T-helper 1 cell treated with Interleukin-12 subunit alpha and Interleukin-12 subunit beta and Interleukin-4 antibody, amounts not matched to agents 30 μg/mL and 1 μg/mL, for 36 hours (primary cell): ENCODE data around the gene AHCYL1.

Experiments used
- H3K27ac Mint-ChIP-seq: one replicate; pipeline ENCODE4 v1.8.0; 2021; ENCODE audit warnings: mild to moderate bottlenecking, mixed read lengths
- H3K27me3 Mint-ChIP-seq: one replicate; pipeline ENCODE4 v1.8.0; 2021; ENCODE audit warnings: low read depth, mixed read lengths
- H3K36me3 Mint-ChIP-seq: one replicate; pipeline ENCODE4 v1.8.0; 2021; ENCODE audit warnings: low read depth, mixed read lengths
- H3K4me1 Mint-ChIP-seq: one replicate; pipeline ENCODE4 v1.8.0; 2021; ENCODE audit warnings: low read depth, mixed read lengths
- H3K4me3 Mint-ChIP-seq: one replicate; pipeline ENCODE4 v1.8.0; 2021; ENCODE audit warnings: mild to moderate bottlenecking, moderate library complexity, mixed read lengths
- H3K9me3 Mint-ChIP-seq: one replicate; pipeline ENCODE4 v1.8.0; 2021; ENCODE audit warnings: mixed read lengths

The AHCYL1 gene

DNA sequence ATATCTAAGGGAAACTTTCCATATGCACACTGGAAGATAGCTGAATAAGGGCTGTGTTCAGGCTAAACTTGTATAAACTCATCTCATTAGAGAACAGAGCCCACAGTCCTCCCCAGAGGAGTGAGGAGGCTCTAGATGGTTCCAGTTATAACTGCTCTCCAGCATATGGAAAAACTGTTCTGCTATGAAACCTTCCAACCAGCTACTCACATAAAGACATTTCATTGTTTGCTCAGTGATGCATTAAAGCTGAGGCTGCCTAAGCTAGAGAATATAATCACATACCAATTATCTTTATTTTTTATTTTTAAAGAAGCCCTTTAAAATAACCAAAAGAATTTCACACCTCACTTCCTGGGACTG, 13.3 kb downstream of the AHCYL1 start:
- Mint-ChIP-seq H3K4me3 (no peak overlapping the region), H3K27me3 (no peaks in the 10 kb centered on the region), H3K36me3 (peaks cover 4% of the 10 kb centered on the region), H3K27ac (no peak overlapping the region), H3K4me1 (no peaks in the 10 kb centered on the region), H3K9me3 (no peaks in the 10 kb centered on the region)

DNA sequence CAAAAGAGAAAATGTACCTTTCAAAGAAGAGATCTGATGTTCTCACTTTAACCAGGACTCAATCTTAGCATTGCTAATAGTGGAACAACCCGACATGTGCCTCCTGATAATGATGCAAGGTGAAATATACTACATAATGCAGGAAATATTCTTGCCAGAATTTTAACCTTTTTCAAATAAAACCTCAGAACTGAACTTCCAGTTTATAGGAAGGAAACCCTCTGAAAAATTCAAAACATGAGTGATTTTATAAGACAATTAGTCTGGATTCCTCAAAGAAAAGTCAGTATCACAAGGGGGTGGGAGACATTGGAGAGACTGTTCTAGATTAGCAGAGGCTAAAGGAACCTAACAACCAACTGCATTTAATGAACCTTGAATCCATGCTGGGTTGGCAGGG, 18.1 kb downstream of the AHCYL1 start:
- H3K36me3 Mint-ChIP-seq: peaks cover 9% of the 10 kb centered on the region
- H3K27ac Mint-ChIP-seq: no peak overlapping the region
- H3K9me3 Mint-ChIP-seq: no peaks in the 10 kb centered on the region
- H3K27me3 Mint-ChIP-seq: no peaks in the 10 kb centered on the region
- H3K4me1 Mint-ChIP-seq: peaks cover 20% of the 10 kb centered on the region
- H3K4me3 Mint-ChIP-seq: no peak overlapping the region

DNA sequence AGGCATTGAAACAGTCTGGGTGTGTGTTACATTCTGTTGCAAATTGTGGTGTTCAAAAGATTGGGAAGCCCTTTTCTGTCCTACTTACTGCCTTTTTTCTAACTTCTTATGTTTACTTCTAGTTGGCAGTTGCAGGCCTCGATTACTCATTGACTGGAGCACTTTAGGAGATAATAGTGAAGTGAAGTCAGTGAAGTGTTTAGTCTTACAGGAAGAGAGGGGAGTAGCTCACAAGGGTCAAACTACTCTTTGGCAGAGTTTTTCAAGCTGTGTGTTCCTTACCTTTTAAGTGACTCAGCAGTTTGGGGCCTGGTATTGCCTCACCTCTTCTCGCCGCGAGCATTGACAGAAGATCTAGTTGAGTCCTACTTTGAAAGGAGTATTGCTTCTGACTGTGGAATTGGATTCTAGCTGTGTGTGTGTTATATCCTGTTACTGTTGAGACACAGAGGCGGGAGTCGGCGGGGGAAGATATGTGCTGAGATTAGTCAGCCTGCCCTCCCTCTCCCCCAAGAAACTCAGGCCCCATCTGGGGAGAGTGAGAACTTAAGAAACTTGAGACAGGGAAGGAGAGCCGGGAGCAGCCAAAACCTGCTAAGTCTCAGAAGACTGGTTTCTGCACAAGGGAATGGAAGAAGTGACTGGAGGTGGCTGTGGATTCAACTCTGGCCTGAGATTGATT, 19.3 kb downstream of the AHCYL1 start:
- peak overlapping the region; percentile 15 for H3K4me3 Mint-ChIP-seq
- no peaks in the 10 kb centered on the region for H3K27me3 Mint-ChIP-seq

DNA sequence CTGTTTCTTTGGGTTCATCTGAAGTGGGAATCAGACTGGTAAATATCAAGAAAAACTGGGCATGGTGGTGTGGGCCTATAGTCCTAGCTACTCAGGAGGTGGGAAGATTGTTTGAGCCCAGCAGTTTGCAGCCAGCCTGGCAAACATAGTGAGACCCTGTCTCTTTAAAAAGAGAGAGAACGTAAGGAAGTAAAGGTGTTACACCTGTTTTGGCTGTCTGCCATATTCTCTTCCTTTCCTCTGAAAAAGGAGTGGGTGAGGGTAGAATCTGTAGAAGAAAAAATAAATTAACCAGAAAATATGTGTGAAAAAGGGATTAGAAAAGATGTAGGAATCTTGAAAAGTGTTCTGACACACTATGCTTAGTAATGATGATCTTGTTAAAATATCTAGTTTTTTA, 20.0 kb downstream of the AHCYL1 start:
- Mint-ChIP-seq H3K4me1 (peaks cover 20% of the 10 kb centered on the region), H3K4me3 (no peak overlapping the region), H3K36me3 (peaks cover 14% of the 10 kb centered on the region), H3K9me3 (no peaks in the 10 kb centered on the region), H3K27me3 (no peaks in the 10 kb centered on the region), H3K27ac (no peak overlapping the region)

More for the DNA sequence above, 19.3 kb downstream of the AHCYL1 start:
- peak overlapping the region; percentile 8 for H3K27ac Mint-ChIP-seq
- peaks cover 20% of the 10 kb centered on the region for H3K4me1 Mint-ChIP-seq
- H3K9me3 Mint-ChIP-seq: no peaks in the 10 kb centered on the region
- H3K36me3 Mint-ChIP-seq: peaks cover 13% of the 10 kb centered on the region

DNA sequence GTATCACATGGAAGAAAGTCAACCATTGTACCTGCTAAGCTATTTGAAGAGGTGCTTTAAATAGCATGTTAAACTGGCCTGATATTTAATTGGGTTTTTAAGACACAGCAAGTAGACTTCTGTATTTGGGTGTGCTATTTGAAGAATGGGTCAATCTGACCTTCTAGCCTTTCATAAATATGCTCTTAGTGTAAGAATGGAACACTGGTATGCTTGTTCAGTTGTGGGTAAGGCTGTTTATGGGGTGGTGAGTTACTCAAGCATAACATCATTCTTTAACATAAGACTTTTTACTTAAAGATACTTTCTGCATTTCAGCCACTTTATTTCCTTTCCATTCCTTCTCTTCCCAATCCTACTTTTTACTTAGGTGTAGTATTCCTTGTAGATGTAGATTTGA, 21.4 kb downstream of the AHCYL1 start:
- Mint-ChIP-seq H3K27me3 (no peaks in the 10 kb centered on the region), H3K9me3 (no peaks in the 10 kb centered on the region), H3K36me3 (peaks cover 19% of the 10 kb centered on the region), H3K4me3 (no peak overlapping the region), H3K4me1 (peaks cover 22% of the 10 kb centered on the region), H3K27ac (no peak overlapping the region)

DNA sequence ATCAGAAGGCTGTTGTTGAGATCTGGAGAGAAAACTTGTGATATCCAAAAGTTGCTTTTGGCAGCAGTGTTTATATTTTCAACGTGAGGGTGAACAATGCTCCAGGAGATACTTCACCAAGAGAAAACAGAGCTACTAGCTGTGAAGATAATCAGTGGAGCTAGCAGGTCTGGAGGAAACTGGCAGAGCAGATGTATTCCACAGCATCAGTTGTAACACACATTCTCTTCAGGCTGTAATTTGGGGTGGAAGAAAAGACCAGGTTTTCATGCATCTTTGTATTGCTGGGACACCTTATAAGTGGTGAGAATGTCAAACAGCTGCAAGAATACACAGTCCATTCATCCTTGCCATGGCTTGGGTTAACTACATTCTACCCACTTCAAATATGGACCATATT, 22.0 kb downstream of the AHCYL1 start:
- peaks cover 24% of the 10 kb centered on the region for H3K4me1 Mint-ChIP-seq
- H3K27ac Mint-ChIP-seq: no peak overlapping the region
- H3K27me3 Mint-ChIP-seq: no peaks in the 10 kb centered on the region
- no peaks in the 10 kb centered on the region for H3K9me3 Mint-ChIP-seq
- H3K36me3 Mint-ChIP-seq: peaks cover 21% of the 10 kb centered on the region
- no peak overlapping the region for H3K4me3 Mint-ChIP-seq

DNA sequence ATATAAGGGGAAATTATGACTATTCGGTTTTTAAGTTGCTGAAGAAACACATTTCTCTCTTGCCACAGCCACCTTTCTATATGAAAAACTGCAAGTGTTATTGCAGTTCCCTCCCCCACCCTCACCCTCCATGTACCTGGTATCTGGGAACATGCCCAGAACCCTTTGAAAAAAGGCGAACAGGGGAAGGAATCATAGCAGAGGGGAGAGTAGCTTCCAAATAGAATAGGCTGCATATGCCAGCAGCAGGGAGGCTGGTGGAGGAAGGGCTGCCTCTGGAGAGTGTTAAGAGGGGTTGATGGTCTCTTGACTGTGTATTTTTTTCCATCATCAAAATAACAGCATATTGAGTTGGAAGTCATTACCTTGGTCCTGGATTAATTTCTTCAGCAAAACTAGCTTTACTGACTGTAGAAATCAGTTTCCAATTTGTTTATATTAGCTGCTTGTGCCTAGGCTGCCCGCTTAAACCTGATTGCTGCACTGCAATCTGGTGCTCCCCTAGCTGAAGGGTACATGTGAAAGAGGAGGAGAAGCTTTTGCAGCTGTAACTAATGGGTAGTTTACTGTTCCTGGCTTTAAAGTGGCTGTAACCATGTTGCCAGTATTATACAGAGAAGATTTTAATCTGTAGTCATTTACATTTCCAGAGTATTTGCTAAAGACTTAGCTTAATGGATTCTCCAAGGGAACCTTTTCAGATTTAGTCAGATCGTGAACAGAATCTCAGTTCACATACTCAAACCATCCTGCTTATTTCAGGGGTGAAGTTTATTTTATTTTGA, 22.7 kb downstream of the AHCYL1 start:
- H3K4me3 Mint-ChIP-seq: no peak overlapping the region
- peaks cover 28% of the 10 kb centered on the region for H3K36me3 Mint-ChIP-seq
- no peak overlapping the region for H3K27ac Mint-ChIP-seq
- no peaks in the 10 kb centered on the region for H3K9me3 Mint-ChIP-seq
- H3K4me1 Mint-ChIP-seq: peaks cover 31% of the 10 kb centered on the region
- H3K27me3 Mint-ChIP-seq: no peaks in the 10 kb centered on the region

DNA sequence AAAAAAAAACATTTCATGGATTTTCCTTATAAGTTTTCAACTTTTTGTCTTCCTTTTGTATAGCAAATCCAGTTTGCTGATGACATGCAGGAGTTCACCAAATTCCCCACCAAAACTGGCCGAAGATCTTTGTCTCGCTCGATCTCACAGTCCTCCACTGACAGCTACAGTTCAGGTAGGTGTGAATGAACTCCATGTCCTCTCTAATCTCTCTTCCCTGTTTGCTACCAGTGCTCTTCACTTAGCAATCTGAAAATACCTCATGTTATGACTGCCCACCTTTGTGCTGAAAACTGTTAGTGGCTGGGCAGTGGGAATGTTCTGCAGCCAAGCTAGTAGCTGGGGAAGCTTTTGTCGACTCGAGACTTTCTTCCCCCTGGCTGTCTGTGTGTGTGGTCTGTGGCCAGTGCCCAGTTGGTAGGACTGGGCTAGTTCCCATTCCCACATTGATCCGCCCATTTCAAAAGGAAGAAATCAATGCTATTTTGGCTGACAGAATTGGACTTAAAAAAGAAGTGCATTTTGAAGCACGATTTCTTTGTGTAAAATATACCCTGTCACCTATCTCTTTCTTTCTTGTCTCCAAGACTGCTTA, 24.5 kb downstream of the AHCYL1 start:
- H3K4me3 Mint-ChIP-seq: no peak overlapping the region
- peaks cover 29% of the 10 kb centered on the region for H3K36me3 Mint-ChIP-seq
- no peaks in the 10 kb centered on the region for H3K27me3 Mint-ChIP-seq
- no peak overlapping the region for H3K27ac Mint-ChIP-seq
- H3K4me1 Mint-ChIP-seq: peaks cover 22% of the 10 kb centered on the region
- H3K9me3 Mint-ChIP-seq: no peaks in the 10 kb centered on the region

DNA sequence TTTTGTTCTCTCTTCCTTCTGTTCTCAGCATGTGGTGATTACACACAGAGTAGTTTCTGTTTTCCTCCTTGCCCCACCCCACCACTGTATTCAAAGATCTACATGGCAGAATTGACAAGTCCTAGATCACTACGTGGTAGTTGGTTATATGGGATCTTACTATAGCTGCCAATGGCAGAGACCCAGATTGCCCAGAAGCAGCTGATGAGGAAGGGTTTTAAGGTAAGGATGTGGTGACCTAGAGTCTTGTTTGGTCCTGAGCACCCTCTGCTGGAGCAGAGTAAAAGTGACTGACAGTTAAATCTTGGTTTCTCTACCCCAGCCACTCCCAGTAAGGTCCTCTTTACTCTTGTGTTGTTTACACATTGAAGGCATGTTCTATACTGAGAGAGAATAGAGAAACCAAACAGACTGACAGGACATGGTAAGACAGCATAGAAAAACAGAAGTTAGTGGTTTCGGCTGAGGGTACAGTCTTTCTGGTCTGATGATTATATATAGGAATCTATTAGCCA, 27.0 kb downstream of the AHCYL1 start:
- Mint-ChIP-seq H3K27ac (peak overlapping the region; percentile 8), H3K36me3 (peaks cover 42% of the 10 kb centered on the region), H3K9me3 (no peaks in the 10 kb centered on the region), H3K4me3 (no peak overlapping the region), H3K27me3 (no peaks in the 10 kb centered on the region), H3K4me1 (peaks cover 12% of the 10 kb centered on the region)

DNA sequence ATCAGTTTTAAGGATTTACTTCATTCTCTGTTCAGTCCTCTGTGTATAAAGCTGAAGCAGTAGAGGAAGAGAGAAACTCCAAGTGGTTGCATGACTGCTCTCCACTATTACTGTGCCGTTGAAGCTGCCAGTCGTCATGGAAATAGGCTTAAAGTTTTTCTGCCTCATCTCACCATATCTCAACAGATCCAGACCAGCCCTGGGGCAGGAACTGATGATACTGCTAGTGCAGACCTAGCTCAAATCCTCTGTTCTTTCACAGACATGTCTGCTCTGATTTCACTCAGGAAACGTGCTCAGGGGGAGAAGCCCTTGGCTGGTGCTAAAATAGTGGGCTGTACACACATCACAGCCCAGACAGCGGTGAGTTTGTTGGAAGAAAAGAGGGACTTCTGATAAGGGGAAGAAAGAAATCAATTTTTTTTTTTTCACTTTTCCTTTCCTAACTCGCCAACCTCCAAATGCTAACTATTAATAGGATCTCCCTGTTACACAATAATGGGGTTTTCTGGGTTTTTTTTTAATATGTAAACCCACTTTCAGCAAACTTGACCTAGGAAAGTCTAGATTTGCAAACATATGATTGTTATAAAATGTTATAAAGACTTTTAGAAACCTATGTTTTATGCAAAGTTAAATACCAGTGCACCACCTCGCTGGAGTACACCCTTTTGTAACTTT, 27.7 kb downstream of the AHCYL1 start:
- Mint-ChIP-seq H3K4me3 (no peak overlapping the region), H3K9me3 (no peaks in the 10 kb centered on the region), H3K27ac (no peak overlapping the region), H3K27me3 (no peaks in the 10 kb centered on the region), H3K36me3 (peaks cover 47% of the 10 kb centered on the region), H3K4me1 (peaks cover 12% of the 10 kb centered on the region)

DNA sequence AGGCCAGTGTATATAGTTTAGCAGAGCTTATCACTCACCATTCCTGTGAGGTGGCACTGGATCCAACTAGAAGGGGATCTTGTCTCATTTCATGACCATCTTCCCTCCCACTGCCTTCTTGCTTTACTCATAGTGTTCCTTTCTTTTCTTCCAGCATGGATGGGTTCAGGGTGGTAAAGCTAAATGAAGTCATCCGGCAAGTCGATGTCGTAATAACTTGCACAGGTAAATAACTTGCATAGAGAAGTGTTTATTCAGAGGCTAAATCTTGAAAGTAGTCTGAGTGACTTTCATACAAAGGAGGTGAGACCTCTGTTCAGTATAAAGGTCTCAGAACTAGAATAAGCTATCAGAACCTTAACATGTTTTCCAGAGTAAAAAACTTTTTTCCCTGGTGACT, 33.2 kb downstream of the AHCYL1 start:
- Mint-ChIP-seq H3K27ac (peak overlapping the region; percentile 24), H3K4me1 (no peaks in the 10 kb centered on the region), H3K9me3 (no peaks in the 10 kb centered on the region), H3K27me3 (no peaks in the 10 kb centered on the region), H3K36me3 (peaks cover 59% of the 10 kb centered on the region), H3K4me3 (no peak overlapping the region)

DNA sequence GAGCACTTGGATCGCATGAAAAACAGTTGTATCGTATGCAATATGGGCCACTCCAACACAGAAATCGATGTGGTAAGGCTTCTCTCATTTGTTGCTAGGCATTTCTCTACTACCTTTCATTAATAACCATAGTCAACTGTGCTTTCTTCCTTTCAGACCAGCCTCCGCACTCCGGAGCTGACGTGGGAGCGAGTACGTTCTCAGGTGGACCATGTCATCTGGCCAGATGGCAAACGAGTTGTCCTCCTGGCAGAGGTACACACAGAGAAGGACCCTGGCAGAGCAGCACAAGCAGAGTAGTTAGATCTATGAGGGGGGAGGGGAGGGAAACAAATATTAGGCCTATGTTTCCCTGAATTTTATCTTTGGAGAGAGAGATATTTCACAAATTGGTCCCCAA, 33.8 kb downstream of the AHCYL1 start:
- H3K9me3 Mint-ChIP-seq: no peaks in the 10 kb centered on the region
- no peak overlapping the region for H3K27ac Mint-ChIP-seq
- H3K4me1 Mint-ChIP-seq: no peaks in the 10 kb centered on the region
- no peaks in the 10 kb centered on the region for H3K27me3 Mint-ChIP-seq
- H3K36me3 Mint-ChIP-seq: peaks cover 59% of the 10 kb centered on the region
- no peak overlapping the region for H3K4me3 Mint-ChIP-seq

DNA sequence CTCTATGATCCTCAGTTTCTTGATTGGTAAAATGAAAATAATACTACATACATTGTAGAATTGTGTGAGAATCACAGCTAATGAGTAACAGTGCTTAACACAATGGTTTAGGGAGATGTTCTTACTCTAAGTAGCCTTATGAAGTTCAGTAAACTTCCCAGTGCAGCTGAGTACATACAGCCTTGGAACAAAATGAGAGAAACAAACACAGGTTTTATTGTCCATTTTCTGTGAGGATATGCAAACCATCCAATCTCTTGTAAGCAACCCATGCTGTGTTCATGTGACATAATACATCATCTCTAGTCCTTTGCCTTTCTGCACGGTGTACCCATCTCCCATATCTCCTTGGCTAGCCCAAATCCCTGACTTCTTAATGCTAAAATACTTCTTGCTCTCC, 35.2 kb downstream of the AHCYL1 start:
- H3K36me3 Mint-ChIP-seq: peaks cover 59% of the 10 kb centered on the region
- no peak overlapping the region for H3K4me3 Mint-ChIP-seq
- H3K27me3 Mint-ChIP-seq: no peaks in the 10 kb centered on the region
- no peaks in the 10 kb centered on the region for H3K4me1 Mint-ChIP-seq
- no peak overlapping the region for H3K27ac Mint-ChIP-seq
- no peaks in the 10 kb centered on the region for H3K9me3 Mint-ChIP-seq

DNA sequence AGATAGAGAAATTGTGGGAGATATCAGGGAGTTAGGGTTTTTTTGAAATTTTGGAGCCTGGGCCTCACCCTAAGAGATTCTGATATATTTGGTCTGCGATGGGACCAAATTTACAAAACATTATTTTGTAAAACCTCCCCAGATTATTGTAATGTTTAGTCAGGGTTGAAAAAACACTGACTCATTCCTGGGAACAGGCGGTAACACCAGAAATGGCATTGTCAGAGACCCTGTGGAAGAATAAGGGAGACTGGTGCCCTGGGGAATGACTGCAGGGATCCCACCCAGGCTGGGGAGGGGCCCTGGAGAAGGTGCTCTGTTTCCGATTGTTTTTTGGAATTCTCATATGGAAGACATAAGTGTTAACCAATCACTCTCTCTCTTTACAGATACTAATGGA, 36.7 kb downstream of the AHCYL1 start:
- H3K27ac Mint-ChIP-seq: no peak overlapping the region
- H3K9me3 Mint-ChIP-seq: no peaks in the 10 kb centered on the region
- peaks cover 50% of the 10 kb centered on the region for H3K36me3 Mint-ChIP-seq
- no peaks in the 10 kb centered on the region for H3K27me3 Mint-ChIP-seq
- H3K4me1 Mint-ChIP-seq: no peaks in the 10 kb centered on the region
- H3K4me3 Mint-ChIP-seq: no peak overlapping the region
